OCI-LY3 (cell line): ENCODE measurements around the gene SEPTIN1.

Source experiments
- EZH2phosphoT487 ChIP-seq: fragments of 200-600 bp; shearing (Covaris generic); IDR thresholded peaks from 2 replicates; pipeline ENCODE4 v1.6.1; 2018; ENCODE audit warnings: antibody characterized with exemption, mixed run types, low read depth
- TF ChIP-seq, protein P1 (sequence below): fragments of 200-600, 300-600 bp; sonication (generic); IDR thresholded peaks from 2 replicates; pipeline ENCODE4 v1.5.1; 2014; ENCODE audit warnings: antibody characterized with exemption, low read length, low read depth

DNA sequence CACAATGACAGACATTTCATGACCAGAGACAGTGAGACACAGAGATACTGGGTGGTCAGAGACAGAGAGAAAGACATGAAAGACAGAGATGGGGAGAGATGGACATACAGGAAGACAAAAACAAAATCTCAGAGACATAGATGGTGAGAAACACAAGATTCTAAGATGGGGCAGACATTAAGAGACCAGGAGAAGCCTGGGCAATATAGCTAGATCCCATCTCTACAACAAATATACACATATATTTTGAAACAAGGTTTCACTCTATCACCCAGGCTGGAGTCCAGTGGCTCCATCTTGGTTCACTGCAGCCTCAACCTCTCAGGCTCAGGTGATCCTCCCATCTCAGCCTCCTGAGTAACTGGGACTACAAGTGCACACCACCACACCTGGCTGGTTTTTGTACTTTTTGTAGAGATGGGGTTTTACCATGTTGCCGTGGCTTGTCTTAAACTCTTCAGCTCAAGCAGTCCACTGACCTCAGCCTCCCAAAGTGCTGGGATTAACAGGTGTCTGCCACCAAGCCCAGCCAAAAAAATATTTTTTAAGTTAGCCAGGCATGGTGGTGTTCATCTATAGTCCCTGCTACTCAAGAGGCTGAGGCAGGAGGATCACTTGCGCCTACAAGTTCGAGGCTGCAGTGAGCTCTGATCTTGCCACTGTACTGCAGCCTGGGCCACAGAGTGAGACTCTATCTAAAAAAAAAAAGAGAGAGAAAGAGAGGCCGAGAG is 2.1 kb downstream of the SEPTIN1 start:
- TF ChIP-seq, protein P1, sequence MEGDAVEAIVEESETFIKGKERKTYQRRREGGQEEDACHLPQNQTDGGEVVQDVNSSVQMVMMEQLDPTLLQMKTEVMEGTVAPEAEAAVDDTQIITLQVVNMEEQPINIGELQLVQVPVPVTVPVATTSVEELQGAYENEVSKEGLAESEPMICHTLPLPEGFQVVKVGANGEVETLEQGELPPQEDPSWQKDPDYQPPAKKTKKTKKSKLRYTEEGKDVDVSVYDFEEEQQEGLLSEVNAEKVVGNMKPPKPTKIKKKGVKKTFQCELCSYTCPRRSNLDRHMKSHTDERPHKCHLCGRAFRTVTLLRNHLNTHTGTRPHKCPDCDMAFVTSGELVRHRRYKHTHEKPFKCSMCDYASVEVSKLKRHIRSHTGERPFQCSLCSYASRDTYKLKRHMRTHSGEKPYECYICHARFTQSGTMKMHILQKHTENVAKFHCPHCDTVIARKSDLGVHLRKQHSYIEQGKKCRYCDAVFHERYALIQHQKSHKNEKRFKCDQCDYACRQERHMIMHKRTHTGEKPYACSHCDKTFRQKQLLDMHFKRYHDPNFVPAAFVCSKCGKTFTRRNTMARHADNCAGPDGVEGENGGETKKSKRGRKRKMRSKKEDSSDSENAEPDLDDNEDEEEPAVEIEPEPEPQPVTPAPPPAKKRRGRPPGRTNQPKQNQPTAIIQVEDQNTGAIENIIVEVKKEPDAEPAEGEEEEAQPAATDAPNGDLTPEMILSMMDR = no peak
- no peak for TF ChIP-seq EZH2phosphoT487
